Osteoblast (primary cell): ENCODE results near the gene EPYC. TPM values are rescaled to one million over a fixed set of nuclear protein-coding genes. Genes with fewer than 3 reads are reported as not detected.

Experiments
- DNase-seq: peaks from one replicate; pipeline ENCODE4 v3.0.0; 2011; ENCODE audit warnings: low spot score, mixed read lengths; ENCODE audit not compliant: insufficient read length; ENCODE audit errors: missing footprints
- H2AFZ ChIP-seq: 2 replicates; pipeline ENCODE4 v1.6.0; 2011; ENCODE audit warnings: mild to moderate bottlenecking, low read length
- H3K27ac ChIP-seq: 2 replicates; pipeline ENCODE4 v1.5.1; 2011; ENCODE audit warnings: mild to moderate bottlenecking, low read depth, low read length, moderate library complexity
- H3K27me3 ChIP-seq: 2 replicates; pipeline ENCODE4 v1.6.0; 2012; ENCODE audit warnings: mild to moderate bottlenecking, control low read depth, inconsistent platforms, low read length, moderate library complexity; ENCODE audit not compliant: insufficient read depth
- H3K36me3 ChIP-seq: 2 replicates; pipeline ENCODE4 v1.5.1; 2011; ENCODE audit warnings: mild to moderate bottlenecking, low read length, control low read depth, moderate library complexity; ENCODE audit not compliant: insufficient read depth
- H3K4me1 ChIP-seq: 2 replicates; pipeline ENCODE4 v1.5.1; 2011; ENCODE audit warnings: mild to moderate bottlenecking, low read length, control low read depth, moderate library complexity; ENCODE audit not compliant: insufficient read depth
- H3K4me2 ChIP-seq: 2 replicates; pipeline ENCODE4 v1.6.0; 2011; ENCODE audit warnings: mild to moderate bottlenecking, low read length; ENCODE audit not compliant: insufficient read depth
- H3K4me3 ChIP-seq: fragments of 200-600 bp; sonication (generic); 3 replicates; pipeline ENCODE4 v1.5.1; 2012; ENCODE audit warnings: mild to moderate bottlenecking, low read length, inconsistent platforms; ENCODE audit not compliant: insufficient read depth
- H3K79me2 ChIP-seq: 2 replicates; pipeline ENCODE4 v1.6.0; 2012; ENCODE audit warnings: mild to moderate bottlenecking, low read length, control low read depth, inconsistent platforms; ENCODE audit not compliant: insufficient read depth
- H3K9me3 ChIP-seq: 2 replicates; pipeline ENCODE4 v1.5.1; 2011; ENCODE audit warnings: low read depth, low read length, control low read depth
- H4K20me1 ChIP-seq: 2 replicates; pipeline ENCODE4 v1.6.0; 2012; ENCODE audit warnings: mild to moderate bottlenecking, low read length, control low read depth; ENCODE audit not compliant: insufficient read depth
- CTCF ChIP-seq: IDR thresholded peaks from 2 replicates; pipeline ENCODE4 v1.5.1; 2011; ENCODE audit warnings: mild to moderate bottlenecking, low read depth, low read length, moderate library complexity; ENCODE audit errors: extremely low read depth
- total RNA-seq: library from RNA; depleted of rRNA; stranded (reverse); fragments of >200 nt; gene quantifications from 2 replicates; pipeline ENCODE4 v1.2.3, GENCODE V29; 2012

The EPYC gene
- total RNA-seq, 1 donor: 1.8 TPM

- DNase-seq: no peak
Measured at GRCh38 chr12:91043408-91043807, 38.6 kb upstream of the EPYC start.

GRCh38 chr12:91040096-91040755 lies 35.5 kb upstream of the EPYC start:
- H3K4me2 ChIP-seq: no peak overlapping the region

More at GRCh38 chr12:91043408-91043807, 38.6 kb upstream of the EPYC start:
- no peak for TF ChIP-seq CTCF
- H3K4me1 ChIP-seq: no peaks in the 10 kb centered on the region
- H3K36me3 ChIP-seq: no peaks in the 10 kb centered on the region
- H3K27ac ChIP-seq: no peak overlapping the region
- H4K20me1 ChIP-seq: no peaks in the 10 kb centered on the region
- no peaks in the 10 kb centered on the region for H3K27me3 ChIP-seq
- no peaks in the 10 kb centered on the region for H3K79me2 ChIP-seq
- H3K9me3 ChIP-seq: no peaks in the 10 kb centered on the region
- H3K4me2 ChIP-seq: no peak overlapping the region
- H2AFZ ChIP-seq: no peak overlapping the region
- H3K4me3 ChIP-seq: no peak overlapping the region

GRCh38 chr12:91037276-91037675 lies 32.5 kb upstream of the EPYC start:
- H3K79me2 ChIP-seq: no peaks in the 10 kb centered on the region
- no peak overlapping the region for H3K4me3 ChIP-seq
- no peak overlapping the region for H3K4me2 ChIP-seq
- no peaks in the 10 kb centered on the region for H3K36me3 ChIP-seq
- no peaks in the 10 kb centered on the region for H3K4me1 ChIP-seq
- H4K20me1 ChIP-seq: no peaks in the 10 kb centered on the region
- H3K27me3 ChIP-seq: no peaks in the 10 kb centered on the region
- DNase-seq: no peak
- TF ChIP-seq CTCF: no peak
- H2AFZ ChIP-seq: no peak overlapping the region
- no peak overlapping the region for H3K27ac ChIP-seq
- H3K9me3 ChIP-seq: no peaks in the 10 kb centered on the region

More at GRCh38 chr12:91040096-91040755, 35.5 kb upstream of the EPYC start:
- no peaks in the 10 kb centered on the region for H3K79me2 ChIP-seq
- peak; percentile 1 for DNase-seq
- H3K27me3 ChIP-seq: no peaks in the 10 kb centered on the region
- H3K36me3 ChIP-seq: no peaks in the 10 kb centered on the region
- H2AFZ ChIP-seq: no peak overlapping the region
- H3K9me3 ChIP-seq: no peaks in the 10 kb centered on the region
- TF ChIP-seq CTCF: no peak
- H4K20me1 ChIP-seq: no peaks in the 10 kb centered on the region
- no peaks in the 10 kb centered on the region for H3K4me1 ChIP-seq
- H3K27ac ChIP-seq: no peak overlapping the region
- H3K4me3 ChIP-seq: no peak overlapping the region

- Histone ChIP-seq H4K20me1 (no peaks in the 10 kb centered on the region), H3K9me3 (no peaks in the 10 kb centered on the region), H3K36me3 (no peaks in the 10 kb centered on the region), H2AFZ (no peak overlapping the region), H3K4me3 (no peak overlapping the region), H3K27ac (no peak overlapping the region), H3K4me1 (no peaks in the 10 kb centered on the region), H3K27me3 (no peaks in the 10 kb centered on the region), H3K4me2 (no peak overlapping the region), H3K79me2 (no peaks in the 10 kb centered on the region)
- TF ChIP-seq CTCF: no peak
- no peak for DNase-seq
Measured at GRCh38 chr12:91033251-91033650, 28.5 kb upstream of the EPYC start.
